Stimulated activated effector memory CD8-positive, alpha-beta T cell treated with anti-CD3 and anti-CD28 coated beads, Interleukin-12 subunit alpha, Interleukin-12 subunit beta, amount 100 ng/mL, for 72 hours (primary cell): ENCODE data around the gene CABP1.

Source experiments
- ATAC-seq: fragments of 150-1000 bp; cut with Tn5 transposase; 2 replicates; pipeline ENCODE4 v1.10.0; 2021
- DNase-seq, 2 donors: peaks; one replicate each; pipeline ENCODE4 v3.0.0; 2021 to 2022; ENCODE audit warnings: low spot score in 2 of 2
- H3K27ac Mint-ChIP-seq: one replicate; pipeline ENCODE4 v1.8.0; 2022; ENCODE audit warnings: mild to moderate bottlenecking, mixed read lengths
- H3K36me3 Mint-ChIP-seq: one replicate; pipeline ENCODE4 v1.8.0; 2022; ENCODE audit warnings: mild to moderate bottlenecking, mixed read lengths
- H3K4me1 Mint-ChIP-seq: one replicate; pipeline ENCODE4 v1.8.0; 2022; ENCODE audit warnings: mixed read lengths
- H3K4me3 Mint-ChIP-seq: one replicate; pipeline ENCODE4 v1.8.0; 2022; ENCODE audit warnings: mild to moderate bottlenecking, mixed read lengths
- H3K9me3 Mint-ChIP-seq: one replicate; pipeline ENCODE4 v1.8.0; 2022; ENCODE audit warnings: mixed read lengths

Gene CABP1

GRCh38 chr12:120618954-120619615 is 21.3 kb upstream of the CABP1 start:
- Mint-ChIP-seq H3K4me1 (no peaks in the 10 kb centered on the region), H3K4me3 (no peak overlapping the region), H3K27ac (no peak overlapping the region), H3K36me3 (peaks cover 6% of the 10 kb centered on the region), H3K9me3 (no peaks in the 10 kb centered on the region)
- DNase-seq (no peak), ATAC-seq (no peak)

- H3K9me3 Mint-ChIP-seq: no peaks in the 10 kb centered on the region
- DNase-seq: no peak
- ATAC-seq: no peak
- no peaks in the 10 kb centered on the region for H3K36me3 Mint-ChIP-seq
- H3K4me1 Mint-ChIP-seq: no peaks in the 10 kb centered on the region
- no peak overlapping the region for H3K27ac Mint-ChIP-seq
- H3K4me3 Mint-ChIP-seq: no peak overlapping the region
Measured at GRCh38 chr12:120620624-120621023, 19.8 kb upstream of the CABP1 start.

DNA sequence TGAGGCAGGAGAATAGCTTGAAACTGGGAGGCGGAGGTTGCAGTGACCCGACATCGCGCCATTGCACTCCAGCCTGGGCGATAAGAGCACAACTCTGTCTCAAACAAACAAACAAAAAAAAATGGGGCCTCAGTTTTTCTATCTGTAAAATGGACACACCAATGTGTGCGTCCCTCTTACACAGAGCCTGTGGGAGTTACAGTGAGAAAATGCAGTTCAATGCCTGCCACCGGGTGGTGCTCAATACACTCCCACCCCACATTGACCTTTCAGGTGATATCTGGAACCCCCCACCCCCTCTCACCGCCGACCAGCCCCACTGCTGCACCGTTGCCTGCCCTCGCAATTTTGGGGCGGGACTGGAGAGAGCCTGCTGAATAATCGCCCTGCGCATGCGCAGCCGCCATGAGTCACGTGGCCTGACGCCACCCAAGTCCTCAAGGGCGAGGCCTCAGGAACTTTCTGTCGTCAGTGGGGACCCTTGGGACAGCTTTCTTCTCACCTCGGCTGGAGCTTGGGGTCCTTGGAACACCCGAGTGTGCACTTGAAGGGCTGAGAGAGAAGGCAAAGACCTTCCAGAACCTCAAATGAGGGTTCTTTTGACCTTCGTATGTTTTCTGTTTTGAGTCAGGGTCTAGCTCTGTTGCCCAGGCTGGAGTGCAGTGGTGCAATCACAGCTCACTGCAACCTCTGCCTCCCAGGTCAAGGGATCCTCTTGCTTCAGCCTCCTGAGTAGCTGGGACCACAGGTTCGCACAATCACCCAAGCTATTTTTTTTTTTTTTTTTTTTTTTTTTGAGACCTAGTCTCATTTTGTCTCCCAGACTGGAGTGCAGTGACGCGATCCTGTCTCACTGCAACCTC is 14.6 kb upstream of the CABP1 start:
- no peaks in the 10 kb centered on the region for H3K9me3 Mint-ChIP-seq
- no peaks in the 10 kb centered on the region for H3K4me1 Mint-ChIP-seq
- DNase-seq: peak in 1 of 2 donors; percentile 61
- H3K36me3 Mint-ChIP-seq: no peaks in the 10 kb centered on the region
- ATAC-seq: peak; percentile 36
- no peak overlapping the region for H3K4me3 Mint-ChIP-seq
- no peak overlapping the region for H3K27ac Mint-ChIP-seq

GRCh38 chr12:120628919-120629318 is 11.5 kb upstream of the CABP1 start:
- H3K4me1 Mint-ChIP-seq: no peaks in the 10 kb centered on the region
- H3K9me3 Mint-ChIP-seq: no peaks in the 10 kb centered on the region
- H3K4me3 Mint-ChIP-seq: no peak overlapping the region
- no peak for ATAC-seq
- DNase-seq: no peak
- H3K27ac Mint-ChIP-seq: no peak overlapping the region
- no peaks in the 10 kb centered on the region for H3K36me3 Mint-ChIP-seq

DNA sequence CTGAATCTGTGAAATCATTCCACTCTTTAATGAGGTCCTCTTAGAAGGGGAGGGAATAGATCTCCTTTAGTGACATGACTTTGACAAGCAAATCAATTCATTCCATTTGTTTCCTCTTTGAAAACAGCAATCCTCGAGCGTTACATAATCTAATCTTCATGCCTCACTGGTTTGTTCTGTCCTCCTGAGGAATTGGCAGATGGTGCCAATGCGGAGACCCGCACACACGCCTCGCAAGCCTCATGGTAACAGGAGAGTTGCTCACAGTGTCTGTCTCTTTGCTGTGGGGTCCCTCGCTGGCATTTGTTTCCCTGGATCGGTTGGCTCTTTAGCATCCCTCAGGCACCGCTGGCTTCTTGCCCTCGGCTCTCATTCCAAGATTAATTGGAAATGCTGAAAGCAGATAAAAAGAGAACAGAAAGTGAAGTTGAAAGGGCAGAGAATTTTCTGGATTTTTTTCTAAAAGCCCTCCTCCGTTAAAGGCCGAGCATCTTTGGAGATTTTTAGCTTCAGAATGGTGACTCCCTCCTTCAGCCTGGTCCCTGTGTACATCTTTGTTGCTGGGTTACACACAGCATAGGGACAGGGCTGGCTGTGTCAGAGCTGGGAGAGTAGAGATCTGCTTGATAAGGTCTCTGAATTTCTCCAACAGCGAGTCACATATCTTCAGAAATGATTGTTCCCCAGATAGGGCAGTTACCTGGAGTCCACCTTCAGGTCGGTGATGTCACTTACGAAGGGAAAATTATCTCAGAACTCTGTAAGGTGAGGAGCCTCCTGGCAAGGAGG is 10.1 kb upstream of the CABP1 start:
- no peak for ATAC-seq
- Mint-ChIP-seq H3K9me3 (no peaks in the 10 kb centered on the region), H3K4me1 (no peaks in the 10 kb centered on the region), H3K27ac (no peak overlapping the region), H3K4me3 (no peak overlapping the region), H3K36me3 (no peaks in the 10 kb centered on the region)
- DNase-seq: no peak

DNA sequence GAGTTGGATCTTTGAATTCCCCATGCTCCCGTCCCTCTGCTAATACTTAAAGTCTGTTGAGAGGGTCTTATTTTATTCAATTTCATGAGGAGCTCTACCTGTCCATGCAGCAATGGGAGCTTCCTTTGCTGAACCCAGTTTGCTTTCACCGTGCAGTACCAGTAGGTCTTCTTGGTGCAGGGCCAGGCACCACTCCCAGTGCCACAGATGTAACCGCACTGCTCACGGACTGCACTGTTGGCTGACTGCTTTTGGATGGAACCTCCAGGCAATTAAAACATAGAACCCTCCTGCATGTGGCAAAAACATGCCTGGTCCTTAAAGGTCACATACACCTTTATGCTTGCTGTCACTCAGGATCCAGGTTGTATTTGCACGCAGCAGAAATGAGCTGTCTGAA is 9.3 kb upstream of the CABP1 start:
- Mint-ChIP-seq H3K4me1 (no peaks in the 10 kb centered on the region), H3K4me3 (no peak overlapping the region), H3K27ac (no peak overlapping the region), H3K9me3 (no peaks in the 10 kb centered on the region), H3K36me3 (no peaks in the 10 kb centered on the region)
- DNase-seq (no peak), ATAC-seq (no peak)

- DNase-seq (peak; percentile 36 to 75), ATAC-seq (peak; percentile 82)
- H3K4me1 Mint-ChIP-seq: peaks cover 7% of the 10 kb centered on the region
- peak overlapping the region; percentile 67 for H3K4me3 Mint-ChIP-seq
- no peaks in the 10 kb centered on the region for H3K9me3 Mint-ChIP-seq
- H3K27ac Mint-ChIP-seq: no peak overlapping the region
- H3K36me3 Mint-ChIP-seq: no peaks in the 10 kb centered on the region
Measured at GRCh38 chr12:120640861-120641833, 721 bp downstream of the CABP1 start.

DNA sequence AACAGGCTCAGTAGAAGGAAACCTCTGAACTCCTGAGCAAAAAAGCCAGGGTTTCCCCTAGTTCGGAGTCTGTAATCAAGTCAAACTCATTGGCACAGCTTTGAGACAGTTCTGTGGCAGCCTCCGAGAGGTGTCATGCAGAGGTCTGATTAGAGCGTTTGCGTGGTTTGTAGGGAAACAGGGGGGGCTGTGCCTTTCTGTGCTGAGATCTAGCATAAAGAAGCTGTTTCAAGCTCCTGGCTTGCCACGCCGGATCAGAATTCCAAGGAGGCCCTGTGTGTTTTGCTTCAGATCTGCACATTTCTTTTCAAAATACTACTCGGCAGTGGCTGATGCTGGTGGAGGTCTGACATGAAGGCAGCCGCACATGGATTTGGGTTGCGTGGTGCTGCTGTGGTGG is 1.7 kb downstream of the CABP1 start:
- no peak overlapping the region for H3K27ac Mint-ChIP-seq
- peaks cover 12% of the 10 kb centered on the region for H3K4me1 Mint-ChIP-seq
- H3K9me3 Mint-ChIP-seq: no peaks in the 10 kb centered on the region
- ATAC-seq: no peak
- DNase-seq: no peak
- H3K4me3 Mint-ChIP-seq: peak overlapping the region; percentile 67
- H3K36me3 Mint-ChIP-seq: no peaks in the 10 kb centered on the region

- Mint-ChIP-seq H3K27ac (no peak overlapping the region), H3K36me3 (no peaks in the 10 kb centered on the region), H3K4me3 (no peak overlapping the region), H3K9me3 (no peaks in the 10 kb centered on the region), H3K4me1 (peaks cover 13% of the 10 kb centered on the region)
- no peak for ATAC-seq
- no peak for DNase-seq
Measured at GRCh38 chr12:120642826-120643225, 2.4 kb downstream of the CABP1 start.

GRCh38 chr12:120643574-120643973 is 3.1 kb downstream of the CABP1 start:
- Mint-ChIP-seq H3K9me3 (no peaks in the 10 kb centered on the region), H3K27ac (no peak overlapping the region), H3K4me1 (peaks cover 14% of the 10 kb centered on the region), H3K4me3 (no peak overlapping the region), H3K36me3 (no peaks in the 10 kb centered on the region)
- DNase-seq: no peak
- ATAC-seq: no peak

DNA sequence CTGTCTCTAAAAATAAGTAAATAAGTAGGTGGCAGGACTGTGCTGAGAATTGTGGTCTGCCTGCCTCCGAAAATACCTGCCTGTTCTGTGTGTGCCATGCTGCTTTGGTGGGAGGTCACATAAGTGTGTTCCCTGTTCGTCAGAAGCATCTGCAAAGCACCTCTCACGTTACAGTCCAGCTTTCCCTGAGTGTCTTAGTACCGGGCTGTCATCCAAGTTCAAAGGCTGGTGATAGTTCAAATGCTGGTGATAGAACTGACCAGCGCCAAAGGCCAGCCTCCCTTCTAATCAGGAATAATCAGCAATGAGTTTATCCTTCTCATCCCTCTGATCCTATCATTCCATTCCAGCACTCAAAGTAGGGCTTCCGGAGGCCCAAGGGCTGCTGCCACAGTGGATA is 5.6 kb downstream of the CABP1 start:
- Mint-ChIP-seq H3K9me3 (no peaks in the 10 kb centered on the region), H3K4me1 (peaks cover 24% of the 10 kb centered on the region), H3K4me3 (no peak overlapping the region), H3K27ac (no peak overlapping the region), H3K36me3 (no peaks in the 10 kb centered on the region)
- ATAC-seq: no peak
- no peak for DNase-seq

DNA sequence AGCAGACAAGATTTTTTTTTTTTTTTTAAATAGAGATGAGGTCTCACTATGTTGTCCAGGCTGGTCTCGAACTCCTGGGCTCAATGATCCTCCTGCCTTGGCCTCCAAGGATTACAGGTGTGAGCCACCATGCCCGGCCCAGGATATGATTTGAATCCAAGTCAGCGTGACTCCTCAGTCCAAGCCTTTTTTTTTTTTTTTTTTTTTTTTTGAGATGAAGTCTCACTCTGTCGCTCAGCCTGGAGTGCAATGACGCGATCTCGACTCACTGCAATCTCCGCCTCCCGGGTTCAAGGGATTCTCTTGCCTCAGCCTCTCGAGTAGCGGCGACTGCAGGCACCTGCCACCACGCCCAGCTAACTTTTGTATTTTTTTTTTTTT is 6.9 kb downstream of the CABP1 start:
- DNase-seq (no peak), ATAC-seq (no peak)
- no peak overlapping the region for H3K4me3 Mint-ChIP-seq
- H3K36me3 Mint-ChIP-seq: no peaks in the 10 kb centered on the region
- H3K9me3 Mint-ChIP-seq: no peaks in the 10 kb centered on the region
- H3K27ac Mint-ChIP-seq: peak overlapping the region; percentile 4
- peaks cover 18% of the 10 kb centered on the region for H3K4me1 Mint-ChIP-seq

GRCh38 chr12:120649442-120650232 is 9.2 kb downstream of the CABP1 start:
- Mint-ChIP-seq H3K27ac (peak overlapping the region; percentile 71), H3K4me3 (peak overlapping the region; percentile 64), H3K9me3 (no peaks in the 10 kb centered on the region), H3K4me1 (peaks cover 18% of the 10 kb centered on the region), H3K36me3 (no peaks in the 10 kb centered on the region)
- ATAC-seq (no peak), DNase-seq (peak in 1 of 2 donors; percentile 51)

- DNase-seq (no peak), ATAC-seq (no peak)
- H3K36me3 Mint-ChIP-seq: no peaks in the 10 kb centered on the region
- H3K4me3 Mint-ChIP-seq: peak overlapping the region; percentile 64
- H3K4me1 Mint-ChIP-seq: peaks cover 18% of the 10 kb centered on the region
- H3K27ac Mint-ChIP-seq: no peak overlapping the region
- H3K9me3 Mint-ChIP-seq: no peaks in the 10 kb centered on the region
Measured at GRCh38 chr12:120650233-120650690, 9.8 kb downstream of the CABP1 start.
